ENCODE measurements around the gene NME3. TPM values are rescaled to one million over a fixed set of nuclear protein-coding genes. Genes with fewer than 3 reads are reported as not detected.

NME3 gene
- total and polyA plus RNA-seq, 2 of the 13 experiments (the other 11 are each of a cell fraction or from before 2014, with no cell fraction given) = 10.4 to 15.9 TPM

GRCh38 chr16:1772908-1773702 lies 1.8 kb upstream of the NME3 start, which contains the start of gene MRPS34 (continued):
- TF ChIP-seq ZNF331 (CRISPR knock-in tag; IDR thresholded peaks at IDR 0.05) (peak; percentile 36; the same call in 1 of the 2 replicates), SMC3 (IDR thresholded peaks at IDR 0.05; ENCODE audit: low read length) (peak; percentile 19; the same call in 1 of the 2 replicates)
- TF ChIP-seq, protein P1, sequence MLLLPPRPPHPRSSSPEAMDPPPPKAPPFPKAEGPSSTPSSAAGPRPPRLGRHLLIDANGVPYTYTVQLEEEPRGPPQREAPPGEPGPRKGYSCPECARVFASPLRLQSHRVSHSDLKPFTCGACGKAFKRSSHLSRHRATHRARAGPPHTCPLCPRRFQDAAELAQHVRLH (CRISPR knock-in tag; IDR thresholded peaks at IDR 0.05; ENCODE audit: borderline replicate concordance, low read depth) = peak; percentile 92

DNA sequence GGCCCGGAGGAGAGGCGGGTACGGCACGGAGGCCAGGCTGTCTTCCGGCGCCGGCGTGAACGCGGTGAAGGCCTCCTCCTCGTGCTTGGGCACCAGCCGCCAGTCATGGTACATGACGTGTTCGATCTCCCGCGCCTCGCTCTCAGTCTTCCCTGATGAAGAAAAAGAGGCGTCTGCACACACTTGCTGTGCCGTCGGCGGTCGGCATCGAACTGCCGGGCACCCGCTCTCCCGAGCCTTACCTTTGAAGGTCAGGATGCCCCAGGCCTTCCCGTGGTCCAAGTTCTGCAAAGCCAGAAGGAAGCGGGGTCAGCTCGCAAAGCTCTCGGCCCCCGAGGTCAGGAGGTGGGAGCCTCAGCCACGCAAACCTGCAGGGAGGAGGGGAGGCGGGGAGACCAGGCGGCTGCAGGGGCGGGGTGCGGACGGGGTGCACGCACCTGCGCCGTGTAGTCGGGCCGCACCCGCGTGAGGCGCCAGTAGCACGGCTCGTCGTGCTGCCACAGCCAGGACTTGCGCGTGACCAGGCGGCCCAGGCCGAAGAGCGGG lies 1.1 kb upstream of the NME3 start, which contains the start of gene EME2:
Gene EME2, plus strand, starts transcription at position 449 of the 546 bp plus-strand sequence. CDS start 418 bp downstream, outside the sequence.
- H3K36me3 ChIP-seq (replicated peaks in 1 of 2; ENCODE audit: control insufficient read depth in 1 of 2, insufficient read depth in 2 of 2, low read length in 2 of 2) = peaks cover 7 to 26% of the 10 kb centered on the region in 2 experiments; a peak in 4 of 5 replicates
- FAIRE-seq (no peak), ATAC-seq (peak; percentile 2), DNase-seq (ENCODE audit: low spot score) (peak; percentile 16)
- intact Hi-C loops (cut with micrococcal nuclease; ENCODE audit: unreplicated experiment) = loop anchor here (5.0 kb wide), 1 partner anchor 40 kb away; no protein-coding TSS in a partner anchor
- H3K9me3 ChIP-seq (ENCODE audit: low read length) = no peaks in the 10 kb centered on the region
- peak within 1 kb of the TSS; percentile 91 for H3K4me2 ChIP-seq (ENCODE audit: low read depth, low read length)
- H2AFZ ChIP-seq (ENCODE audit: low read length) = no peak within 1 kb of the TSS
- ChIA-PET CTCF (ENCODE audit: low intra/inter-chr PET ratio, low total read pairs) (interaction anchor here (1.8 to 2.2 kb wide), 2 partner anchors 40 to 51 kb away, joined by 9 to 11 read pairs; no protein-coding TSS in a partner anchor), POLR2A (interaction anchor here (0.6 to 1.8 kb wide), 13 partner anchors 10 to 743 kb away, joined by 3 to 38 read pairs (median 4); partner anchors contain the start of genes FAHD1, HAGH, IGFALS and JPT2)
- H3K79me2 ChIP-seq (ENCODE audit: insufficient read depth, low read length) = peaks cover 30% of the 10 kb centered on the region
- peaks cover 12% of the 10 kb centered on the region for H3K4me1 ChIP-seq (ENCODE audit: insufficient read depth, low read length)
- no peaks in the 10 kb centered on the region for H4K20me1 ChIP-seq (ENCODE audit: insufficient read depth, low read length)
- in situ Hi-C loops (cut with HindIII; ENCODE audit: extremely low pct_ligation_motif_present, low pct_unique_long_range_greater_than_20kb) = no loop called here
- H3K27me3 ChIP-seq (ENCODE audit: control insufficient read depth in 1 of 2, insufficient read depth in 2 of 2, low read length in 2 of 2) = no peaks in the 10 kb centered on the region; a peak in 2 of 5 replicates
- peak within 1 kb of the TSS; percentile 99 for H3K9ac ChIP-seq (ENCODE audit: insufficient read depth, low read depth, low read length)
- WGBS (ENCODE audit: low lambda C conversion rate) = 3% methylated on average over 15 of the region's 53 CpGs
- peak within 1 kb of the TSS; percentile 94 to 96 (median 95) for H3K4me3 ChIP-seq (replicated peaks in 1 of 3; ENCODE audit: insufficient read depth in 1 of 3, low read depth in 2 of 3, low read length in 3 of 3)
- BruUV-seq (replicated peaks) = no TSS peak
- H3K27ac ChIP-seq (ENCODE audit: extremely low read length, insufficient read depth, low read length) = peak within 1 kb of the TSS; percentile 90
- TF ChIP-seq ZFP90 (CRISPR knock-in tag; IDR thresholded peaks at IDR 0.05; ENCODE audit: borderline replicate concordance) (no peak), SALL1 (CRISPR knock-in tag; IDR thresholded peaks at IDR 0.05) (no peak), ZNF264 (CRISPR knock-in tag; IDR thresholded peaks at IDR 0.05) (no peak), KLF13 (CRISPR knock-in tag; IDR thresholded peaks at IDR 0.05) (peak; percentile 96), ZNF550 (CRISPR knock-in tag; IDR thresholded peaks at IDR 0.05; ENCODE audit: borderline replicate concordance) (0 out of 2 replicates have a peak, but pooled peaks have one; percentile 24), ZNF770 (CRISPR knock-in tag; IDR thresholded peaks at IDR 0.05) (0 out of 2 replicates have a peak, but pooled peaks have one; percentile 2), HNRNPLL (IDR thresholded peaks at IDR 0.05; ENCODE audit: low read depth, low read length, poor library complexity, severe bottlenecking) (peak; percentile 19), NFE2L1 (CRISPR knock-in tag; IDR thresholded peaks at IDR 0.05; ENCODE audit: borderline replicate concordance) (peak; percentile 60; the same call in 1 of the 2 replicates), ZNF724P (CRISPR knock-in tag; IDR thresholded peaks at IDR 0.05; ENCODE audit: borderline replicate concordance) (peak; percentile 26; the same call in 1 of the 2 replicates), ZNF703 (CRISPR knock-in tag; IDR thresholded peaks at IDR 0.05; ENCODE audit: borderline replicate concordance) (peak; percentile 3; the same call in 1 of the 2 replicates), HIVEP1 (CRISPR knock-in tag; IDR thresholded peaks at IDR 0.05) (no peak), EEA1 (CRISPR knock-in tag; IDR thresholded peaks at IDR 0.05; ENCODE audit: borderline replicate concordance) (peak; percentile 52; the same call in 1 of the 2 replicates)
- TF ChIP-seq, protein P2, sequence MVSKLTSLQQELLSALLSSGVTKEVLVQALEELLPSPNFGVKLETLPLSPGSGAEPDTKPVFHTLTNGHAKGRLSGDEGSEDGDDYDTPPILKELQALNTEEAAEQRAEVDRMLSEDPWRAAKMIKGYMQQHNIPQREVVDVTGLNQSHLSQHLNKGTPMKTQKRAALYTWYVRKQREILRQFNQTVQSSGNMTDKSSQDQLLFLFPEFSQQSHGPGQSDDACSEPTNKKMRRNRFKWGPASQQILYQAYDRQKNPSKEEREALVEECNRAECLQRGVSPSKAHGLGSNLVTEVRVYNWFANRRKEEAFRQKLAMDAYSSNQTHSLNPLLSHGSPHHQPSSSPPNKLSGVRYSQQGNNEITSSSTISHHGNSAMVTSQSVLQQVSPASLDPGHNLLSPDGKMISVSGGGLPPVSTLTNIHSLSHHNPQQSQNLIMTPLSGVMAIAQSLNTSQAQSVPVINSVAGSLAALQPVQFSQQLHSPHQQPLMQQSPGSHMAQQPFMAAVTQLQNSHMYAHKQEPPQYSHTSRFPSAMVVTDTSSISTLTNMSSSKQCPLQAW (CRISPR knock-in tag; IDR thresholded peaks at IDR 0.05) = 0 out of 2 replicates have a peak, but pooled peaks have one; percentile 24

Data from HepG2 (cell line).